AG10803 (cell line): ENCODE results near the gene RNASEH2A.

Experiments
- DNase-seq: peaks from one replicate; pipeline ENCODE4 v3.0.0; 2010; ENCODE audit warnings: low read depth
- H3K4me3 ChIP-seq: 2 replicates; pipeline ENCODE4 v1.5.1; 2011; ENCODE audit warnings: mild to moderate bottlenecking, low read length, control low read depth
- CTCF ChIP-seq: conservative IDR thresholded peaks from 2 replicates; pipeline ENCODE4 v1.5.1; 2011; ENCODE audit warnings: mild to moderate bottlenecking, low read length, control low read depth, inconsistent platforms

The RNASEH2A gene

DNA sequence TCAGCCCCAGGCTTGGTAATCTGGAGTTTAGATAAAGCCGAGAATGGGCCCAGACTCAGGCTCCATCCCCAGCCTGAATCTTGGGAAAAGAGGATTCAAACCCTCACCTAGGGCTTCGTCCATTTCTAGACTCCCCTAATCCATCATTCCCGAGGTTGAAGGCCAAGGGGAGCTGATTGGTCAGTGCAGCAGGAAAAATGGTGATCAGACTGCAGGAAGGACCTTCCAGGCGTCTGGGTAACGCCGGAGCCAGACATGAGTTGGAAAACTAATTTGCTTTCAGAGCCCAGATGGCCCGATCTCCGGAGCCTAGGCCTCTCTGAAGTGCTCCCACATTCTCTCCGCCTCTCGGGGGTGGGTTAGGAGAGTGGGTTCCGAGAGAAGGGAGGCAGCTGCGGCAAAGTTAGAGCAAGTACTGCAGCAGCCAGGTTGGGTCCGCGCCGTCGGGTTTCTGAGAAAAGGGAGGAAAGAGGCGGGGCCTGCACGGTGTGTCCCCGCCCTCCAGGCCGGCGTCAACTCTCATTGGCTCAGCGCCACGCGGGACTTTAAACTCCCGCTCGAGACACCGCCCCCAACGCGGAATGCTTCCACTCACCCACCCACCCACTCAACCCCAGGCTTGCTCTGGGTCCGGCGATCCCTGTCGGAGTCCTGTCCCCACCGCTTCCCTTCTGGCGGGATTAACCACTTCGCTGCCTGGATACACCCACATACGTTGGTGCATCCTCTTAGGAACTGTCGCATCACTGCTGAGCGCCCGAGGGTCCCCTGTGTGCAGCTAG is 28.8 kb downstream of the RNASEH2A start:
- DNase-seq: no peak
- H3K4me3 ChIP-seq: no peak overlapping the region
- no peak for TF ChIP-seq CTCF

DNA sequence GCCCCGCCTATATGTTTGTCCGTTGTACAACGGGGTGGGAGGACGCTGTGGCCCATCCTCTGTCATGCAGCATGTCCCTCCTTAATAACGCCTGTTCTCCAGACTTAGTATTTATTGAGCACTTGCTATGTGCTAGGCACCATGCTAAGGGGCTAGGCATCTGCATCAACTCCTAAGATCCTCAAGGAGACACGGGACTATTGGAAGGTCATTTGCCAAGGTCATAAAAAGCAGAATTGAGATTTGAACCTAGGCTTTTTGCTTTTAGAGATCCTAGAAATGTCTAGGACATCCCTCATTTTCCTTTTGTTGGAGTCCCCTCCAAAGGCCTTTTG is 30.1 kb downstream of the RNASEH2A start:
- H3K4me3 ChIP-seq: no peak overlapping the region
- no peak for TF ChIP-seq CTCF
- no peak for DNase-seq

DNA sequence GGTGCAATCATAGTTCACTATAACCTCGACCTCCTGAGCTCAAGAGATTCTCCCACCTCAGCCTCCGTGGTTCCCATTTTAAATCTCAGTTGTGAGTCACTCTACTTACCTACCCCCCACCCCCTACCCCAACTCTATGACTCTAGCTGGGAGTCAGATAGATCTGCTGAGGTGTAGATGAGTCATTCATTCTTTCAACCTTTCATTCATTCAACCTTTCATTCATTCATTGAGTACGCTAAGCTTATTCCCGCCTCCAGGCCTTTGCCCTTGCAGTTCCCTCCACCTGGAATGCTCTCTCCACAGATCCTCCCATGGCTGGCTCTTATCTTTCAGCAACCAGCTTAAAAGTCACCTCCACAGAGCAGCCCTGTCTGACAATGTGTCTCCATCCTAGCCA is 30.8 kb downstream of the RNASEH2A start:
- no peak for TF ChIP-seq CTCF
- H3K4me3 ChIP-seq: no peak overlapping the region
- no peak for DNase-seq

GRCh38 chr19:12838182-12838885 is 31.9 kb downstream of the RNASEH2A start, which contains the start of gene MAST1:
MAST1 (plus strand) TSS chr19:12838515; CDS start chr19:12838573, 58 bp downstream.
- TF ChIP-seq CTCF: no peak; the same call in 1 of the 2 replicates
- no peak for DNase-seq
- H3K4me3 ChIP-seq: peak within 1 kb of the TSS; percentile 15; the same call in 1 of the 2 replicates

DNA sequence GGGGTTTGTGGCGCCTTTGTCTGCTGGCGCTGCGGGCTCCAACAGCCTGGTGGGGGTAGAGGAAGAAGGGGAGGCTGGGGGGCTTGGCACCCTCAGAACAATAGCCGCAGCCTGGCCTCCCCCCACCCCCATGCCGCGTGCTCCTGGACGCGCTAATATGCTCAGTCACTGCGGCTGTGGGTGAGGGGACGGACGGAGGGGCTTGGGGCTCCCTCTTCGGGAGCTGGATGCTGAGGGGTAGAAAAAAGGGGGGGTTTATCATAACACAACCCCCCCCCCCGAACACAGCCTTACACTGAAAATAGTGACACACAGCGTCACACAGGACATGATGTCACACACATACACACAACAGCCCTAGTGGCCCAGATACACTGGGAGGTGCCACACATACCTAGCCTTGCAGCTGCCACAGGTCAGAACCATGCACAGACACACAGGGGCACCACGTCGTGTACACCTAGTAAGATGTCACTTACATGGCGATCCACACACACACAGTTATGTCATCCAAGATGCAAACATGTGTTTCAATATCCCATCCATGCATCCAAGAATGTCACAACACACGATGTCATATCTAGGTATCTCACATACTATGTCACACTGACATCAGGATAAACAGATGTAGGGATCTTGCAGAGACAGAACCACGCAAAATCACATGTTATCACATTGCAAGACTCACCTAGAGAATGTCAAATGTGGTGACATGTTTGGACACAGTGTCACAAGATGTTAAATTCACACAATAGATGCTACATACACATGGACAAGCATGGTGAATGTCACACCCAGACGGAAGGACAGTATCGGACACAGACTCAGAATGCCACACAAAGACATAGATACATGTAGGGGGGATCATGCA is 32.7 kb downstream of the RNASEH2A start:
- H3K4me3 ChIP-seq: no peak overlapping the region
- DNase-seq: no peak
- no peak for TF ChIP-seq CTCF

- peak; percentile 46 for DNase-seq
These were observed 34.0 kb downstream of the RNASEH2A start for GRCh38 chr19:12840091-12841079.

More at GRCh38 chr19:12840091-12841079, 34.0 kb downstream of the RNASEH2A start:
- no peak for TF ChIP-seq CTCF
- H3K4me3 ChIP-seq: peak overlapping the region; percentile 34
